GM06990 (cell line): Measurements from ENCODE around the gene ASB10.

ENCODE experiments used
- DNase-seq: peaks from one replicate; pipeline ENCODE4 v3.0.0-alpha.2; 2011; ENCODE audit not compliant: insufficient read length; ENCODE audit errors: extremely low read depth
- H3K27me3 ChIP-seq: replicated peaks from 2 replicates; pipeline ENCODE4 v1.6.0; 2011; ENCODE audit warnings: low read length; ENCODE audit not compliant: control insufficient read depth, insufficient read depth
- H3K36me3 ChIP-seq: 2 replicates; pipeline ENCODE4 v1.5.1; 2011; ENCODE audit warnings: low read length; ENCODE audit not compliant: control insufficient read depth, insufficient read depth
- H3K4me3 ChIP-seq: replicated peaks from 2 replicates; pipeline ENCODE4 v1.5.1; 2011; ENCODE audit warnings: low read depth, mild to moderate bottlenecking, control low read depth, low read length
- TF ChIP-seq, protein P1 (sequence below): IDR thresholded peaks from 2 replicates; pipeline ENCODE4 v1.5.1; 2011; ENCODE audit warnings: low read length, control low read depth, mild to moderate bottlenecking, inconsistent platforms; ENCODE audit not compliant: insufficient read depth, poor library complexity, severe bottlenecking

The ASB10 gene

GRCh38 chr7:151126491-151127137, 60.4 kb downstream of the ASB10 start:
- TF ChIP-seq, protein P1, sequence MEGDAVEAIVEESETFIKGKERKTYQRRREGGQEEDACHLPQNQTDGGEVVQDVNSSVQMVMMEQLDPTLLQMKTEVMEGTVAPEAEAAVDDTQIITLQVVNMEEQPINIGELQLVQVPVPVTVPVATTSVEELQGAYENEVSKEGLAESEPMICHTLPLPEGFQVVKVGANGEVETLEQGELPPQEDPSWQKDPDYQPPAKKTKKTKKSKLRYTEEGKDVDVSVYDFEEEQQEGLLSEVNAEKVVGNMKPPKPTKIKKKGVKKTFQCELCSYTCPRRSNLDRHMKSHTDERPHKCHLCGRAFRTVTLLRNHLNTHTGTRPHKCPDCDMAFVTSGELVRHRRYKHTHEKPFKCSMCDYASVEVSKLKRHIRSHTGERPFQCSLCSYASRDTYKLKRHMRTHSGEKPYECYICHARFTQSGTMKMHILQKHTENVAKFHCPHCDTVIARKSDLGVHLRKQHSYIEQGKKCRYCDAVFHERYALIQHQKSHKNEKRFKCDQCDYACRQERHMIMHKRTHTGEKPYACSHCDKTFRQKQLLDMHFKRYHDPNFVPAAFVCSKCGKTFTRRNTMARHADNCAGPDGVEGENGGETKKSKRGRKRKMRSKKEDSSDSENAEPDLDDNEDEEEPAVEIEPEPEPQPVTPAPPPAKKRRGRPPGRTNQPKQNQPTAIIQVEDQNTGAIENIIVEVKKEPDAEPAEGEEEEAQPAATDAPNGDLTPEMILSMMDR, result no peak
- H3K36me3 ChIP-seq, result peaks cover 8% of the 10 kb centered on the region
- DNase-seq, result no peak
- H3K27me3 ChIP-seq, result no peaks in the 10 kb centered on the region
- no peak overlapping the region for H3K4me3 ChIP-seq

GRCh38 chr7:151125846-151126481, 61.1 kb downstream of the ASB10 start:
- DNase-seq, result no peak
- no peak overlapping the region for H3K4me3 ChIP-seq
- TF ChIP-seq, protein P1, result no peak
- H3K27me3 ChIP-seq, result no peaks in the 10 kb centered on the region
- H3K36me3 ChIP-seq, result peaks cover 8% of the 10 kb centered on the region
